Type B pancreatic cell (in vitro differentiated cells): ENCODE results near the gene ZSWIM7. TPM values are rescaled to one million over a fixed set of nuclear protein-coding genes. Genes with fewer than 3 reads are reported as not detected.
A peak's percentile ranks its signal among the peaks of the same experiment; 100 is the strongest.
"Not testable (repeated sequence)": the region's sequence is repeated elsewhere in the genome, so short reads cannot be mapped to it uniquely, and the experiment has no call there.

Experiments used
- DNase-seq: peaks from one replicate; pipeline ENCODE4 v3.0.0; 2021; ENCODE audit warnings: mixed read lengths; ENCODE audit not compliant: unreplicated experiment; ENCODE audit errors: extremely low spot score
- H3K27ac Mint-ChIP-seq: 2 replicates; pipeline ENCODE4 v1.8.0; 2021; ENCODE audit warnings: mild to moderate bottlenecking, mixed read lengths
- H3K27me3 Mint-ChIP-seq: 2 replicates; pipeline ENCODE4 v1.8.0; 2021; ENCODE audit warnings: mixed read lengths
- H3K36me3 Mint-ChIP-seq: 2 replicates; pipeline ENCODE4 v1.8.0; 2021; ENCODE audit warnings: mixed read lengths
- H3K4me1 Mint-ChIP-seq: one replicate; pipeline ENCODE4 v1.8.0; 2021; ENCODE audit warnings: mixed read lengths; ENCODE audit not compliant: unreplicated experiment
- H3K4me3 Mint-ChIP-seq: 2 replicates; pipeline ENCODE4 v1.8.0; 2021; ENCODE audit warnings: mild to moderate bottlenecking, mixed read lengths
- H3K9me3 Mint-ChIP-seq: 2 replicates; pipeline ENCODE4 v1.8.0; 2021; ENCODE audit warnings: mixed read lengths
- total RNA-seq: library from RNA; stranded (reverse); gene quantifications from 2 replicates; pipeline ENCODE4 v1.2.1, GENCODE V29; 2021; ENCODE audit warnings: low replicate concordance
- TF ChIP-seq, protein P1 (sequence below): fragments of 200-600 bp; sonication (generic); conservative IDR thresholded peaks from 2 replicates; pipeline ENCODE4 v1.5.0; 2021; ENCODE audit warnings: antibody characterized with exemption, mild to moderate bottlenecking

The ZSWIM7 gene
- total RNA-seq, 1 donor from 2014 or later, result 26.4 TPM

DNA sequence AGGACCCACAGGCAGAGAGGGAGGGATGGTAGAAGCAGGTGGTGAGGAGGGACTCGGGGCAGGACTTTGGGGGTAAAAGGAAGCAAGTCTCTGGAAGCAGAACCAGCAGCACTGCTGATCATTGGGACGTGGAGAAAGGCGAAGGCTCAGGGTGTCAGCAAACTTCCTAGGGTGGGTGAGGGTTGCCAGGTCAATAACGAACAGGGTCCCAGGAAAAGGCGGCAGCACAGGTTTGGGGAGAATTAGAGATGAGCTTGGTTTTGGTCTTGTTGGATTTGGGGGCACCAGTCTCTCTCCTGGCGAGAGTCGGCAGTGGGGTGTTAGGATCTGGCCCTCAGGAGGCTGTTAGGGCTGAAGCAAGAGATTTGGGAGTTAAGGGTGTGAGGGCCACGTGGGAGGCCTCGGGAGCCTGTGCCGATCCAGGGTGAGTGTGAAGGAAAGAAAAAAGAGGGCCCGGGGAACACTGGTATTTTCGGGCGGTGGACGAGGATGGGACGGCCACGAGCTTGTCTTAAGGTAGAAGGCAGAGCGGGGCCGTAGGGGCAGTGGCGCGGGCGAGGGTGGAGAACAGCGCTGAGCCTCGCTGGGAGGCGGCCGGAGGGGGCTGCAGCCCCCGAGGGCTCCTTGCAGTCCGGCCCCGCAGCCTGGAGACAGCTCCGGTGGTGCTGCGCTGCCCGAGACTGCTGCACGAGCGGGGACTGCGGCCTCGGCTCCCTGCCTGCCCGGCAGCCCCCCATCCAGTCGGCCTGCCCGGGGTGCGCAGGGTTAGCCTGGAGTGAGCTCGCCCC is 55.3 kb downstream of the ZSWIM7 start:
- H3K27ac Mint-ChIP-seq, result peak overlapping the region; percentile 51
- H3K36me3 Mint-ChIP-seq, result no peaks in the 10 kb centered on the region
- H3K27me3 Mint-ChIP-seq, result peaks cover 44% of the 10 kb centered on the region
- peak overlapping the region; percentile 89 for H3K4me3 Mint-ChIP-seq
- TF ChIP-seq, protein P1, sequence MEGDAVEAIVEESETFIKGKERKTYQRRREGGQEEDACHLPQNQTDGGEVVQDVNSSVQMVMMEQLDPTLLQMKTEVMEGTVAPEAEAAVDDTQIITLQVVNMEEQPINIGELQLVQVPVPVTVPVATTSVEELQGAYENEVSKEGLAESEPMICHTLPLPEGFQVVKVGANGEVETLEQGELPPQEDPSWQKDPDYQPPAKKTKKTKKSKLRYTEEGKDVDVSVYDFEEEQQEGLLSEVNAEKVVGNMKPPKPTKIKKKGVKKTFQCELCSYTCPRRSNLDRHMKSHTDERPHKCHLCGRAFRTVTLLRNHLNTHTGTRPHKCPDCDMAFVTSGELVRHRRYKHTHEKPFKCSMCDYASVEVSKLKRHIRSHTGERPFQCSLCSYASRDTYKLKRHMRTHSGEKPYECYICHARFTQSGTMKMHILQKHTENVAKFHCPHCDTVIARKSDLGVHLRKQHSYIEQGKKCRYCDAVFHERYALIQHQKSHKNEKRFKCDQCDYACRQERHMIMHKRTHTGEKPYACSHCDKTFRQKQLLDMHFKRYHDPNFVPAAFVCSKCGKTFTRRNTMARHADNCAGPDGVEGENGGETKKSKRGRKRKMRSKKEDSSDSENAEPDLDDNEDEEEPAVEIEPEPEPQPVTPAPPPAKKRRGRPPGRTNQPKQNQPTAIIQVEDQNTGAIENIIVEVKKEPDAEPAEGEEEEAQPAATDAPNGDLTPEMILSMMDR, result no peak
- no peaks in the 10 kb centered on the region for H3K9me3 Mint-ChIP-seq
- H3K4me1 Mint-ChIP-seq, result peaks cover 6% of the 10 kb centered on the region
- DNase-seq, result no peak

DNA sequence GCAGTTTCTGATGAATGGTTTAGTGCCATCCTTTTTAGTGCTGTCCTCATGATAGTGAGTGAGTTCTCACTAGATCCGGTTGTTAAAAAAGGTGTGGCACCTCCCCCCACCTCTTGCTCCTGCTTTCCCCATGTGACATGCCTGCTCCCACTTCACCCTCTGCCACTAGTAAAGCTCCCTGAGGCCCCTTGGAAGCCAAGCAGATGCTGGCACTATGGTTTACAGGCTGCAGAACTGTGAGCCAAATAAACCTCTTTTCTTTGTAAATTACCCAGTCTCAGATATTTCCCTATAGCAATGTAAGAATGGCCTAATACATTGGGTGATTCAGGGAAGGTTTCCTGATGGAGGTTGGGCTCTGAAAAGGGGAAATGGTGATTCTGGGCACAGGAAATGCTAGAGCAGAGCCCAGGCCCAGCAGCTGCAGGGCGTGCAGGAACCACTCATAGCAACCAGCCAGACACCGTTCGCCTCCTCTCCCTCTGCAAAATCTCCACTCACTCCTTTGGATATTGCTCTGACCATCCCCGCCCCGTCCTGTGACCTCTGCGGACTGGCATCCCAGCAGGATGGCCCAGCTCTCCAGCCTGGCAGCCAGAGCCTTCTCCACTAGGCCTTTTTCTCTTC is 57.2 kb downstream of the ZSWIM7 start:
- Mint-ChIP-seq H3K27me3 (peaks cover 43% of the 10 kb centered on the region), H3K9me3 (no peaks in the 10 kb centered on the region), H3K4me3 (no peak overlapping the region), H3K4me1 (peaks cover 6% of the 10 kb centered on the region), H3K27ac (no peak overlapping the region), H3K36me3 (no peaks in the 10 kb centered on the region)
- TF ChIP-seq, protein P1, result no peak
- DNase-seq, result no peak

DNA sequence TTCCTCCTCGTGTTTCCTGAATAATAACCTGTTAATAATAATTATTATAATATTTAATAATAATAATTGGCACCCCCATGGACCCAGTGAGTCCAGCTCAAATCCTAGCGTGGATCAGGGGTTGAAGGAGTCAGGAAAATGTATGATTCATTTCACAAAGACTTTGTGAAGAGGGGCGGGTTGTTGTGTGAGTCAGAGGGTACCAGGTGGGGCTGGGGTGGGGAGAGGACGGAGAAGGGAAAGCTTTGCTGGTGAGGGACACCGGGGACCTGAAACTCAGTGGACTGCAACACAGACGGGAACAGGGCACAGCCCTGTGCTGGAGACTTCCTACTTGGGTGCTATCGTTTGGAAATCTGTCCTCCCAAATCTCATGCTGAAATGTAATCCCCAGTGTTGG is 57.7 kb downstream of the ZSWIM7 start:
- TF ChIP-seq, protein P1, result no peak
- no peak overlapping the region for H3K4me3 Mint-ChIP-seq
- no peak for DNase-seq
- H3K27ac Mint-ChIP-seq, result no peak overlapping the region
- peaks cover 6% of the 10 kb centered on the region for H3K4me1 Mint-ChIP-seq
- H3K36me3 Mint-ChIP-seq, result no peaks in the 10 kb centered on the region
- peaks cover 37% of the 10 kb centered on the region for H3K27me3 Mint-ChIP-seq
- no peaks in the 10 kb centered on the region for H3K9me3 Mint-ChIP-seq

DNA sequence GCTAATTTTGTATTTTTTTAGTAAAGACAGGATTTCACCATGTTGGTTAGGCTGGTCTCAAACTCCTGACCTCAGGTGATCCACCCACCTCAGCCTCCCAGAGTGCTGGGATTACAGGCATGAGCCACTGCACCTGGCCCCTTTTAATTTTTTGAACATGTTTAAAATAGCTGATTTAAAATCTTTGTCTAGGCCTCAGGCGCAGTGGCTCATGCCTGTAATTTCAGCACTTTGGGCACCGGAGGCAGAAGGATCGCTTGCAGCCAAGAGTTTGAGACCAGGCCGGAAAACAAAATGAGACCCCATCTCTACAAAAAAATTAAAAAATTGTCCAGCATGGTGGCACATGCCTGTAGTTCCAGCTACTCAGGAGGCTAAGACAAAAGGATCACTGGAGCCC is 63.0 kb downstream of the ZSWIM7 start:
- H3K27me3 Mint-ChIP-seq, H3K4me3 Mint-ChIP-seq, DNase-seq, H3K4me1 Mint-ChIP-seq, H3K9me3 Mint-ChIP-seq, H3K36me3 Mint-ChIP-seq, H3K27ac Mint-ChIP-seq: not testable (repeated sequence)

DNA sequence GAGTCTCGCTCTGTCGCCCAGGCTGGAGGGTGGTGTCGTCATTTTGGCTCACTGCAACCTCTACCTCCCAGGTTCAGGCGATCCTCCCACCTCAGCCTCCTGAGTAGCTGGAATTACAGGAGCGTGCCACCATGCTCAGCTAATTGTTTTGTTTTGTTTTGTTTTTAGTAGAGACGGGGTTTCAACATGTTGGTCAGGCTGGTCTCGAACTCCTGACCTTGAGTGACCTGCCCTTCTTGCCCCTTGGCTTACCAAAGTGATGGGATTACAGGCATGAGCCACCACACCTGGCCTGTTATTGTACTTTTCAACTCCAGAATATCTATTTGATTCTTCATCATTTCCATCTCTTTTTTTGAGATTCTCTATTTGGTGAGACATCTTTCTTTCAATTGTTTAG is 63.6 kb downstream of the ZSWIM7 start:
- no peak overlapping the region for H3K4me3 Mint-ChIP-seq
- peaks cover 7% of the 10 kb centered on the region for H3K27me3 Mint-ChIP-seq
- H3K27ac Mint-ChIP-seq, result no peak overlapping the region
- TF ChIP-seq, protein P1, result no peak
- no peak for DNase-seq
- H3K36me3 Mint-ChIP-seq, result no peaks in the 10 kb centered on the region
- no peaks in the 10 kb centered on the region for H3K4me1 Mint-ChIP-seq
- no peaks in the 10 kb centered on the region for H3K9me3 Mint-ChIP-seq

DNA sequence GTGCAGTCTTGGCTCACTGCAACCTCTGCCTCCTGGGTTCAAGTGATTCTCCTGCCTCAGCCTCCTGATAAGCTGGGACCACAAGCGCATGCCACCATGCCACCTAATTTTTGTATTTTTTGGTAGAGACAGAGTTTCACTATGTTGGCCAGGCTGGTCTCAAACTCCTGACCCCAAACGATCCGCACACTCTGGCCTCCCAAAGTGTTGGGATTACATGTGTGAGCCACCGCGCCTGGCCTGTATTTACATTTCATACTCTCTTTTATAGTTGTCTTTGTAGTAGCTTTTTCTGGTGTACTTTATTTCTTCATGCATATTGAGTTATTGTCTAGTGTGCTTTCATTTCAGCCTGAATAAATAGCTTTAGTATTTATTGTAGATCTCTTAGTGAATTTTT is 64.6 kb downstream of the ZSWIM7 start:
- no peak overlapping the region for H3K4me3 Mint-ChIP-seq
- TF ChIP-seq, protein P1, result no peak
- H3K27ac Mint-ChIP-seq, result no peak overlapping the region
- DNase-seq, result no peak
- H3K9me3 Mint-ChIP-seq, result no peaks in the 10 kb centered on the region
- H3K36me3 Mint-ChIP-seq, result no peaks in the 10 kb centered on the region
- H3K4me1 Mint-ChIP-seq, result no peaks in the 10 kb centered on the region
- H3K27me3 Mint-ChIP-seq, result peaks cover under 1% of the 10 kb centered on the region
